GM12874 (cell line): Measurements from ENCODE around the gene UPP1.

Source experiments
- TF ChIP-seq, protein P1 (sequence below): IDR thresholded peaks from 2 replicates; pipeline ENCODE4 v1.5.1; 2011; ENCODE audit warnings: low read depth, mild to moderate bottlenecking, control low read depth, low read length, moderate library complexity; ENCODE audit not compliant: insufficient read depth

The UPP1 gene

GRCh38 chr7:48098846-48099245 is 9.8 kb downstream of the UPP1 start:
- TF ChIP-seq, protein P1, sequence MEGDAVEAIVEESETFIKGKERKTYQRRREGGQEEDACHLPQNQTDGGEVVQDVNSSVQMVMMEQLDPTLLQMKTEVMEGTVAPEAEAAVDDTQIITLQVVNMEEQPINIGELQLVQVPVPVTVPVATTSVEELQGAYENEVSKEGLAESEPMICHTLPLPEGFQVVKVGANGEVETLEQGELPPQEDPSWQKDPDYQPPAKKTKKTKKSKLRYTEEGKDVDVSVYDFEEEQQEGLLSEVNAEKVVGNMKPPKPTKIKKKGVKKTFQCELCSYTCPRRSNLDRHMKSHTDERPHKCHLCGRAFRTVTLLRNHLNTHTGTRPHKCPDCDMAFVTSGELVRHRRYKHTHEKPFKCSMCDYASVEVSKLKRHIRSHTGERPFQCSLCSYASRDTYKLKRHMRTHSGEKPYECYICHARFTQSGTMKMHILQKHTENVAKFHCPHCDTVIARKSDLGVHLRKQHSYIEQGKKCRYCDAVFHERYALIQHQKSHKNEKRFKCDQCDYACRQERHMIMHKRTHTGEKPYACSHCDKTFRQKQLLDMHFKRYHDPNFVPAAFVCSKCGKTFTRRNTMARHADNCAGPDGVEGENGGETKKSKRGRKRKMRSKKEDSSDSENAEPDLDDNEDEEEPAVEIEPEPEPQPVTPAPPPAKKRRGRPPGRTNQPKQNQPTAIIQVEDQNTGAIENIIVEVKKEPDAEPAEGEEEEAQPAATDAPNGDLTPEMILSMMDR = no peak

GRCh38 chr7:48099781-48100180 is 10.7 kb downstream of the UPP1 start:
- TF ChIP-seq, protein P1 = no peak

DNA sequence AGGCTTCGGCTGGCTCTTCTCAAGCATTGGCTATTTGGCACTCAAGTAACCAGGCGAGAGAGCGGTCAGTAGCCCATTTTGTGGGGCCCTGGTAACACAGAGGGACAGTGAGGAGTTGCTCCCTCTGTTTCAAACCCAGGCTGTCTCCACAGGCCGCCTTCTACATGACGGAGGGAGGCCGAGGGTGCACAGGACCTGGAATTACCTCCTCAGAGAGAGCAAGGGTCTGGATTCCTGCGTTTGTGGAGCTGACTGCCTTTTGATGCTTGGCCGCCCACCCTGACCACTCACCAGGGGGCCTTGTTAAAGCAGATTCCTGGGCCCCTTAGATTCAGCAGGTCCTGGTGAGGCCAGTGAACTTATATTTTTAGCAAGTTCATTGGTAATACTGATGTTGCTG is 12.3 kb downstream of the UPP1 start:
- TF ChIP-seq, protein P1 = no peak

- TF ChIP-seq, protein P1 = peak; percentile 46; the same call in 1 of the 2 replicates
Observed at GRCh38 chr7:48101968-48102367, 12.9 kb downstream of the UPP1 start.

- TF ChIP-seq, protein P1 = no peak
Observed at GRCh38 chr7:48102530-48102929, 13.5 kb downstream of the UPP1 start.

DNA sequence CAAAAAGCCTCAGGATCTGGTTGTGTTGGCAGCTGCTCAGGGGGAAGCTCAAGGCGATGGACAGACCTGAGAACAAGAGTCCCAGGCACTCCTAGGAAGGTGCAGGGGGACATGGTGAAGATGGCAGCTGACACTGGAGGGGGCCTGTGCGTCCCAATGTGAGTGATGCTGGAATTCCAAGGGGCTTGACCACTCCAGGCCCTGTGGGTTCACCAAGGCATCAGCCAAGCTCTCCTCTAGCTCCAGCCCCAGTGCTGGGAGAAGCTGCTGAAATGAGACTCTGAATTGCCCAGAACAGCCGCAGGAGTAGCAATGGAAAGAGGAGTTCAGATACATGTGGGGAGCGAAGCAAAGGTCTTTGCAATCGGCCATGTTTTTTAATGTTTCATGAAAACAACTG is 16.0 kb downstream of the UPP1 start:
- TF ChIP-seq, protein P1 = no peak

DNA sequence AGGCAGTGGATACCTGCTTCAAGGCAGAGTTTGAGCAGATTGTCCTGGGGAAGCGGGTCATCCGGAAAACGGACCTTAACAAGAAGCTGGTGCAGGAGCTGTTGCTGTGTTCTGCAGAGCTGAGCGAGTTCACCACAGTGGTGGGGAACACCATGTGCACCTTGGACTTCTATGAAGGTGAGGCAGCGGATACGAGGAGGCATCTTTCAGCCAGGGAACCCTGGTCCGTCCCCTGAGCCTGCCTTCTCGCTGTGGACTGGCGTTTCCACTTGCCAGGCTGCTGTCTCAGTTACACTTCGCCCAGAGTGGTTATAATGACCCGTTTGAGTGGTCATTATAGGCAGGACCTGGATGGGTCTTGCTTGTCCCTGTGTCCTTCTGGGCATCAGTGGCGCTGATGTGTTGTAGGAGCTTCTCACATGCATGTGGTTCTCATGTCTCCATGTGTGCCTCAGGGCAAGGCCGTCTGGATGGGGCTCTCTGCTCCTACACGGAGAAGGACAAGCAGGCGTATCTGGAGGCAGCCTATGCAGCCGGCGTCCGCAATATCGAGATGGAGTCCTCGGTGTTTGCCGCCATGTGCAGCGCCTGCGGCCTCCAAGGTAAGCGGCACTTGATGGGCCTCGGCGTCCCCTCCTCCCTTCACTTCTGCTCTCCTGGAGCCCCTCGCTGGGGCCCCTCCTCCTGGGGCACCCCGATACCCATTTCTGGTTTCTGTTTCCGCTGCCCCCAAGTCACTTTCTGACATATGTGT is 18.0 kb downstream of the UPP1 start:
- TF ChIP-seq, protein P1 = no peak
